Activated CD8-positive, alpha-beta memory T cell treated with anti-CD3 and anti-CD28 coated beads, Interleukin-2, amount 50 U/mL, for 48 hours (primary cell): ENCODE results near the gene WDR86.
A peak's percentile ranks its signal among the peaks of the same experiment; 100 is the strongest.

Experiments
- DNase-seq: peaks from one replicate; pipeline ENCODE4 v3.0.0-alpha.2; 2020

The WDR86 gene

DNA sequence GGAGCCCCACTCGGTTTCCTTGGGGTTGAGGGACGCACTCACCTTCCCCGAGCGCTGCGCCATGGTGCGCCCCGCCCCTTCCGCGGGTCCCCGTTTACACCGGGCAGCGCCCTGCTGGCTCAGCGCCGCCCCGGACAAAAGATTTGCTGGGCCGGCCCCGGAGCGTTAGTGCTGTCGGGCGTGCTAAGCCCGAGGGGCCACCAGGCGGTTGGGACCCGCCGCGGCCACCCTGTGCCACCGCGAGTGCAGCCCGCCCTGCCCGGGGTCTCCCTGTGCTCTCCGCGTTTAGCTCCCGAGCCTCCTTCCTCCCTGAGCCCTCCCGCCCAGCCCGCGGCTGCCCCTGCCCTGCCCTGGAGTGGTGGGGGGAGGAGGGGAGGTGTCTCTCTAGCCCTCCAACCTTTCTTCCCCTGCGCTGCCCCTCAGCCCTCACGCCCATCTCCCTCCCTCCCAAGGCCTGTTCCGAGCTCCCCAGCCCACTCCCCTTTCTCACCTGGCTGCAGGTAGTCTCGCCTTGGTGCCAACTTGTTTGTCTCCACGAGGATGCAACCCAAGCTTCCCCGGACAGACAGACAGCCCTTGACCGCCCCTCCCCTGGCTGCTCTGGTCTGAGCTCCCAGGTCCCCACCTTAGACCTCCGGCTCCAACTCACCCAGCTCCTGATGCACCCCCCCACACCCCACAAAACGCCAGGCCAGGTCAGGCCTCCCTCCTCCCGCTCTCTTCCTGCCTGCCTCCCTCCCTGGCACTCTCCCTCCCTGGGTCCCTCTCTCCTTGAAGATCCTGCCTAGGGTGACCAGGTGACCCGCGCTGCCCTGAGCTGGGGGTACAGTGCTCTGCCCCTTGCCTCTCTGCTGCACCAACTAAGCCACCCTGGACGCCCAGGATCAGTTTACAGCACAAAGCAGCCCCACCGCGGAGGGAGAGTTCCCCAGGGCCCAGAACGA, 30.3 kb upstream of the WDR86 start, which contains the start of gene CRYGN:
Gene CRYGN (minus strand): TSS at position 287 of the 944 bp plus-strand sequence. CDS start 224 bp downstream, at position 63.
- DNase-seq = no peak

- DNase-seq = no peak
Measured at GRCh38 chr7:151438864-151439601, 29.2 kb upstream of the WDR86 start.

DNA sequence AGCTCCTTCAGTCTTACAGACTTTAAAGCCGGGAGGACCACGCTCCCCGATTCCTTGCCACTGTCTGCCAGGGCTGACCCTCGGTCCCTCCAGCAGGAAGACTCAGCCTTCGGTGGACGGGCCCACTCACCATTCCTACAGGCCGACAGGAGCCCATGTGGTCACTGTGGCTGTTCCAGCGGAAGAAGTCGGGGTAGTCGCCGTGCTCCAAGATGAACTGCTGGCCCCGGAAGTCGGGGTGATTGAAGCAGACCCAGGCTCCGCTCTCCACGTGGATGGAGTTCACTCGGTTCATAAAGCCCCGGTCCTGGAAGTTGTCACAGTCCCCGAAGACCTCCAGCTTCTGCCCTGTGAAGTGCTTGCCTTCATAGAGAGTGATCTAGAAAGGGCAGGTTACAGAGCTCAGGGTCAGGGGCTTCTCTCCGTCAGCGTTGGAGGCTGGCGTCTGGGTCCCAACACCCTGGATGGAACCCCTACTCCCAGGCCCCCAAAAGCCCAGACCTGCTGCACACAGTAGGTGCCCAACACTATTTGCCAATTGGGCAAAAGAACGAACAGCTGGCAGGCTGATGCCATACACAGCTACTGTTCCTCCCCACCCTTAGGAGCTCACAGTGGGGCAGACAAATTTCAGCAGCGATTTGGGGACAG, 28.2 kb upstream of the WDR86 start:
- DNase-seq = no peak

DNA sequence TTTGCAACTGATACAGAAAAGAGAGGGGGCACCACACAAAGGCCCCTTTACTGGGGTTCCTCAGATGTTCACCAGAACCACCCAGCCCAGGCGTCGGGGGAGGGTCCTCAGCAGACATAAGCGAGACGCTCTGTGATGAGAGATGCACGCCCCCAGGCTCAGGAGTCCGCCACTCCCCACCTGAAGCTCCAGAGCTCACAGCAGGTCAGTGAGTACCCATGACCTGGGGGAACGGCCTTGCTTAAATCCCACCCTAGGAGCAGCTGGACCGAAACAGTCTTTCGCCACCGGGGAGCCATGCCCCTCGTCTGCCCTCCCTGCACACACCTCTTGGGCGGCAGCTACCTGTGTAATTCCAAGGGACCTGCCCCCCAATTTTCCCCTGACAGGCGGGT, 27.3 kb upstream of the WDR86 start:
- no peak for DNase-seq

GRCh38 chr7:151436446-151437158, 26.8 kb upstream of the WDR86 start:
- no peak for DNase-seq

DNA sequence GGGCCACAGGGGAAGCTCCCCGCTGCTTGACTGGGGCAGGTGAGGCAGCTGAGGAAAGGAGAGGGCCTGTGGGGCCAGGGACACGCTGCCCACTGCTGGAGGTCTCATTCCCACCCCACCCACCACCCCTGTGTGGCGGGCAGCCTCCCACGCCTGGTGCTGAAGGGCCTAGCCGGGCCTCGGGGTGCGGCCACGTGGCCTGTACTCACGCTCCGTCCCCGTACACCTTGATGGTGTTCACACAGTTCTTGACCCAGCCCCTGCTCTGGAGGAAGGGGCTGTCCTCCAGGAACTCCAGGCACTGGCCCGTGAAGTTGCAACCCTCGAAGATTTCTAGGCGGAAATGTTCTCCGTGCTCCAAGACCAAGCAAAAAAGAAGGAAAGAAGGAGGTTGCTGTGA, 26.1 kb upstream of the WDR86 start:
- DNase-seq = no peak

GRCh38 chr7:151435103-151435916, 25.5 kb upstream of the WDR86 start:
- DNase-seq = no peak

- DNase-seq = no peak
Measured at GRCh38 chr7:151434549-151434948, 24.7 kb upstream of the WDR86 start.

GRCh38 chr7:151433721-151434400, 24.0 kb upstream of the WDR86 start:
- DNase-seq = no peak

DNA sequence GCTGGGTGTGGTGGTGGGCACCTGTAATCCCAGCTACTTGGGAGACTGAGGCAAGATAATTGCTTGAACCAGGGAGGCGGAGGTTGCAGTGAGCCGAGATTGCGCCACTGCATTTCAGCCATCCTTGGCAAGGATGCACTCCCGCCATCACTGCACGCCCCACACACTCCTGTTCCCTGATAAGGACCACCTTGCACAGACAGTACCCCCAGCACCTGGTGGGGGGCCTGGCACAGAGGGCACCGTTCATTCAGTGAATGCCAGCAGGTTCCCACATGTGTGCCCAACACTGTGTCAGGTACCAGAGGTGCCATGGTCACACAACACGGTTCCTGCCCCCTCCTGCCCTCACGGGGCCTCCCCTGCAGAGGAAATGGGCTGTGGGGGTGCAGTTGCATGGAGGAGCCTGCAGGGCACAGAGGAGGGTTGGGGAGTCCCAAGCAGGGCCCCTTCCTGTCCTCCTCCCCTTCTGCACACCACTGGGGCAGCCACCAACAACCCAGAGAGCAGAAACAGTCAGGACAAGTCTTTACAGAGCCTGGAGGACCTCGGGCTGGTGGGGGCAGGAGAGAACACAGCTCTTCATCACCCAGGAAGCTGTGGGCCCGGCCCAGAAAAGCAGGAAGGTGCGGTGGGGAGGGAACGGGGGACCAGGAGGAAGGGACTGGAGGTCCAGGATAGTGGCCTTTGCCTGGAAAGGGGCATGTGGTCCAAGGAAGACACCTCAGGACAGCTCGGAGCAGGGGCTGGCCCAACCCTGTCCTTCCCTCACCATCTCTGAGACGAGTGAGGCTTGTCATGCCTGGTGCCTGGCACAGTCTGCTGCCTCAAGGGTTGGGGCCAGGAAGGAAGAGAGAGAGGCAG, 23.1 kb upstream of the WDR86 start:
- DNase-seq = peak; percentile 77

- DNase-seq = no peak
Measured at GRCh38 chr7:151431768-151432311, 22.0 kb upstream of the WDR86 start.

GRCh38 chr7:151431281-151431767, 21.5 kb upstream of the WDR86 start:
- DNase-seq = no peak

DNA sequence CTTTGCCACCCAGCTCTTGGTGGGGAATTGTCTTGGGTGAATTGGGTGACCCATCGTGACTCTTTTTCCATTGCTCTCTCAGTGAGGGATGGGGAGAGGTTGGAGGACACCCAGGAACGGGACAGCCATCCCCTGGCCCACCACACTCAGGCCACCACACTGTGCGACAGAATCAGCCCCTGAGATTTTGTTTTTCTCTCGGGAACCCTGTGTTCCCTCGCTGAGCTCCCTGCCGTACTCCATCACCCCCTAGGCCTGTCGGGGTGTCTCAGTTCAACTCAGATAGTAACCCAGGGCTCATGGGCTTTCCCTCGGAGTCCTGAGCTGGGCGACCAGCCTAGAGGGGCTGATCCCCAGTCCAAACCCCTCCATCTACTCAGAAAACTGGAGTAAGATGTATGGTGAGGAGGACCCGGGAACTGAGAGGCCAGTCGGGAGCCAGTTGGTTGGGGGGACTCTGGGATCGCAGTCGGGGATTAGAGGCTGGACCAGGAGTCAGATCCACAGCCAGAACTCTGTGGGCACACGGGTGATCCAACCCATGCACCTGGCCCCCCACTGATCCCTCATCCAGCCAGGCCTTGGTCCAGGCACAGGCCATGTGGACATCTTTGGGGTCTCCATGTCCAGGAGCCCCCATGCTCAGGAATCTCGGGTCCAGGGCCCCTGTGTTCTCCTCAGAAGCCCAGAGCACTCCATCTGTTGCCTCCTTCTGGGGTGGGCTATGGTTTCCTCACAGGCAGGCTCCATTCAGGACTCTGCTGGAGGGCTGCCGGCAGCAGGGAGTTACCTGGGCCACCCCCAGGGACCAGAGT, 20.8 kb upstream of the WDR86 start:
- no peak for DNase-seq

DNA sequence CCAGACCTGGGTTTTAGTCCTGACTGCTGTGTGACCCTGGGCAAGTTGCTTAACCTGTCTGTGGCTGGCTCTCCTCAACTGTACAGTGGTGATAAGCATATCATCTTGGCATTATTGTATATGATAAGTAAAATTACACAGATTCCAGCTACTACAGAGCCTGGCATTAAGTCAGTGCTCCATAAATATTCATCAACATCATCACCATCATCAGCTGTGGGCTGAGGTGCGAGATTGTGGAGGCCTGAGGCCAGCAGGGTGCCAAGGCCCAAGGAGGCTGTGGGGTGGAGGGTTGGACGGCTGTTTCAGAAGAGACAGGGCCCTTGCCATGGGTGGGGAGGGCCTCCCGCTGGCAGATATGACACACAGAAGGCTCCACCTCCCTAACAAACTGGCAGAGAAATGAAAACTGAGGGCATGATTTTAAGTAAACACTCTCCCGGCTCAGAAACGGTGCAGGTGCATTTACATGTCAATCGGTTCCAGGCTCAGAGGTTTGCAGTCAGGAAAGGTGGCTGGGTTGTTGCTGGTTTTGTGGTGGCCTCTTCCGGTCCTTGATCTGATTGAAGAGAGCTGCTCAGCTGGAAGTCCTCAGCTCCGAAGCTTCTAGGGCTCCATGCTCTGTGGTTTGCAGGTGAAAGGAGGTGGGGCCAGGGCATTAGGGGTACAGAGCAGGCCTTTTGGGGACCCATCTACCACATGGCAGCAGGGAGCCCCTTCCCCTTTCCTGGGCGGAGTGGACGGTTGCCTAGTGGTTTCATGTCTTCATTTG, 19.9 kb upstream of the WDR86 start:
- no peak for DNase-seq

GRCh38 chr7:151429237-151429559, 19.4 kb upstream of the WDR86 start:
- DNase-seq = no peak

- DNase-seq = no peak
Measured at GRCh38 chr7:151428378-151429236, 18.8 kb upstream of the WDR86 start.

DNA sequence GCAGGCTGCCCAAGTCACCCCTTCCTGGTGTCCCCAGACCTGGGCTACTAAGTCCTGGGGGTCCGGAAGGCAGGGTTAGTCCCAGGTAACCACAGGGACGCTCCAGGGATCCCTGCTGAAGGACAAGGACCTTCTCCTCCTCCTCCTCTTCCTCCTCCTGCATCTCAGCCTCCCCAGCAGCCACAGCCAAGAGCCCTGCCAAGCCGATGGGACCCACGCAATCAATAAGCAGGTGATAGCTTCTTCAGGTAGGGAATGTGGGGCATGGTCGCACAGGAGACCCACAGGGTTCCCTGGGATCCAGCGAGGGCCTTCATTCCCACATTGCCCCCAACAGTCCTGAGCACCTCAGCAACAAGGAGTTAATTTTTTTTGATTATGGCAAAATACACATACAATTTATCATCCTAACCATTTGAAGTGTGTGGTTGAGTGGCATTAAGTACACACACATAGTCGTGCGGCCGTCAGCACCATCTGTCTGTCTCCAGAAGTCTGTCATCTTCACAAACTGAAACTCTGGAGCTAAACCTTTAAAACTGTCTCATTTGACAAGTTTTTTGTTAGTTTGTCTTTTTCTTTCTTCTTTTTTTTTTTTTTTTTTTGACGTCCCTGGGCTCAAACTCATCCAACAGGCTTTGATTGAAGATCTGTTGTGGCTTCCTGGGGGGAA, 18.0 kb upstream of the WDR86 start:
- DNase-seq = no peak
